PC-3 (cell line): Measurements from ENCODE around the gene CD151. TPM values are rescaled to one million over a fixed set of nuclear protein-coding genes. Genes with fewer than 3 reads are reported as not detected.

Source experiments
- ATAC-seq: fragments of 200-7000 bp; cut with Tn5 transposase; 2 replicates; pipeline ENCODE4 v1.9.1; 2020; ENCODE audit warnings: mild to moderate bottlenecking, moderate library complexity
- BruUV-seq: library from RNA; stranded (reverse); fragments of 400-500 nt; replicated peaks from 2 replicates; lab custom pipeline; 2021; lab: Mats Ljungman, UMichigan
- CTCF ChIA-PET: fragments of 300-600 bp; sonication (Branson Sonifier 250); formaldehyde crosslinking; loops from one replicate; lab custom pipeline; 2022; ENCODE audit warnings: antibody characterized with exemption; lab: Charles Lee
- POLR2A ChIA-PET: fragments of 300-600 bp; sonication (Branson Sonifier 250); formaldehyde crosslinking; loops from one replicate; lab custom pipeline; 2022; ENCODE audit warnings: antibody characterized with exemption; ENCODE audit not compliant: unreplicated experiment; lab: Charles Lee
- DNase-seq: peaks from one replicate; pipeline ENCODE4 v3.0.0-alpha.2; 2015
- H2AFZ ChIP-seq: fragments of 300-600 bp; sonication (generic); 2 replicates; pipeline ENCODE4 v1.6.0; 2016; ENCODE audit warnings: antibody characterized with exemption, low read length
- H3F3A ChIP-seq: fragments of 300-600 bp; sonication (generic); one replicate; pipeline ENCODE4 v1.6.0; 2017; ENCODE audit warnings: antibody characterized with exemption, low read length, control low read depth, mild to moderate bottlenecking; ENCODE audit not compliant: unreplicated experiment
- H3K27ac ChIP-seq: fragments of 300-600 bp; sonication (generic); 2 replicates; pipeline ENCODE4 v1.5.1; 2016; ENCODE audit warnings: mild to moderate bottlenecking, low read length
- H3K27me3 ChIP-seq: fragments of 300-600 bp; sonication (generic); 2 replicates; pipeline ENCODE4 v1.6.1; 2016; ENCODE audit warnings: low read length, mixed read lengths
- H3K36me3 ChIP-seq: fragments of 300-600 bp; sonication (generic); 2 replicates; pipeline ENCODE4 v1.6.1; 2016; ENCODE audit warnings: low read depth, mixed run types, low read length, mixed read lengths
- H3K4me1 ChIP-seq: fragments of 300-600 bp; sonication (generic); 2 replicates; pipeline ENCODE4 v1.5.1; 2016; ENCODE audit warnings: low read length; ENCODE audit not compliant: insufficient read depth
- H3K4me2 ChIP-seq: fragments of 300-600 bp; sonication (generic); 2 replicates; pipeline ENCODE4 v1.6.0; 2016; ENCODE audit warnings: low read length
- H3K4me3 ChIP-seq: fragments of 300-600 bp; sonication (generic); 2 replicates; pipeline ENCODE4 v1.5.1; 2016; ENCODE audit warnings: mild to moderate bottlenecking, low read length, mixed read lengths
- H3K79me2 ChIP-seq: fragments of 300-600 bp; sonication (generic); 2 replicates; pipeline ENCODE4 v1.6.1; 2017; ENCODE audit warnings: low read length, mixed read lengths
- H3K9ac ChIP-seq: fragments of 300-600 bp; sonication (generic); 2 replicates; pipeline ENCODE4 v1.6.0; 2016; ENCODE audit warnings: mild to moderate bottlenecking, low read length
- H3K9me2 ChIP-seq: fragments of 300-600 bp; sonication (generic); replicated peaks from 2 replicates; pipeline ENCODE4 v1.6.1; 2016; ENCODE audit warnings: mixed run types, low read length, mixed read lengths
- H3K9me3 ChIP-seq: fragments of 300-600 bp; sonication (generic); 2 replicates; pipeline ENCODE4 v1.6.1; 2016; ENCODE audit warnings: low read length, mixed read lengths
- H4K20me1 ChIP-seq: fragments of 300-600 bp; sonication (generic); 2 replicates; pipeline ENCODE4 v1.6.1; 2016; ENCODE audit warnings: low read length, mixed read lengths
- CTCF ChIP-seq: fragments of 300-600 bp; sonication (generic); conservative IDR thresholded peaks from 2 replicates; pipeline ENCODE4 v1.5.1; 2017; ENCODE audit warnings: antibody characterized with exemption, low read depth, mild to moderate bottlenecking, low read length
- EZH2 ChIP-seq: fragments of 300-600 bp; sonication (generic); IDR thresholded peaks from one replicate; pipeline ENCODE4 v1.6.1; 2017; ENCODE audit warnings: antibody characterized with exemption, mild to moderate bottlenecking, low read length; ENCODE audit not compliant: unreplicated experiment
- EZH2phosphoT487 ChIP-seq: fragments of 300-600 bp; sonication (generic); IDR thresholded peaks from 2 replicates; pipeline ENCODE4 v1.6.1; 2018; ENCODE audit warnings: mild to moderate bottlenecking, antibody characterized with exemption, low read length, borderline replicate concordance
- intact Hi-C: fragments of 100-400 bp; cut with micrococcal nuclease; formaldehyde crosslinking; loops from 2 replicates; pipeline ENCODE4 v1.9.0; 2023
- total RNA-seq: library from RNA; depleted of rRNA; stranded (reverse); fragments of >200 nt; gene quantifications from 2 replicates; pipeline ENCODE4 v1.2.3, GENCODE V29; 2014

CD151 gene
- total RNA-seq, 1 experiment from 2014 or later: 469 TPM

- POLR2A ChIA-PET: interaction anchor here (0.7 kb wide), 1 partner anchor 195 kb away, joined by 3 read pairs; no protein-coding TSS in a partner anchor
- Histone ChIP-seq H3K27me3 (no peaks in the 10 kb centered on the region), H3K4me2 (peak overlapping the region; percentile 99), H4K20me1 (peaks cover 32% of the 10 kb centered on the region), H2AFZ (peak overlapping the region; percentile 88), H3F3A (no peaks in the 10 kb centered on the region), H3K9ac (peak overlapping the region; percentile 95), H3K9me3 (no peaks in the 10 kb centered on the region), H3K36me3 (peaks cover 31% of the 10 kb centered on the region), H3K4me1 (peaks cover 28% of the 10 kb centered on the region), H3K79me2 (peaks cover 50% of the 10 kb centered on the region), H3K9me2 (no peaks in the 10 kb centered on the region), H3K27ac (peak overlapping the region; percentile 93), H3K4me3 (peak overlapping the region; percentile 93)
- no peak; the same call in 1 of the 2 replicates for ATAC-seq
- intact Hi-C loops: no loop called here
- BruUV-seq: TSS peak; percentile 83
- no peak for DNase-seq
- TF ChIP-seq EZH2: no peak
- no peak for TF ChIP-seq EZH2phosphoT487
- no peak for TF ChIP-seq CTCF
- CTCF ChIA-PET: interaction anchor here (1.1 kb wide), 1 partner anchor 26 kb away, joined by 3 read pairs; no protein-coding TSS in a partner anchor
These were observed 24.1 kb upstream of the CD151 start for GRCh38 chr11:808427-809286.

- Histone ChIP-seq H3K27ac (peak within 1 kb of the TSS; percentile 93), H3K9me2 (no peaks in the 10 kb centered on the region), H2AFZ (peak within 1 kb of the TSS; percentile 88), H3F3A (peaks cover 5% of the 10 kb centered on the region), H3K9me3 (no peaks in the 10 kb centered on the region), H3K4me1 (peaks cover 26% of the 10 kb centered on the region), H3K79me2 (peaks cover 50% of the 10 kb centered on the region), H3K4me3 (peak within 1 kb of the TSS; percentile 93), H3K36me3 (peaks cover 33% of the 10 kb centered on the region), H3K4me2 (peak within 1 kb of the TSS; percentile 99), H3K9ac (peak within 1 kb of the TSS; percentile 95), H3K27me3 (no peaks in the 10 kb centered on the region), H4K20me1 (peaks cover 34% of the 10 kb centered on the region)
- CTCF ChIA-PET: interaction anchor here (1.1 kb wide), 1 partner anchor 25 kb away, joined by 3 read pairs; no protein-coding TSS in a partner anchor
- ATAC-seq (peak; percentile 82), DNase-seq (peak; percentile 99)
- intact Hi-C loops: no loop called here
- no TSS peak for BruUV-seq
- POLR2A ChIA-PET: interaction anchor here (0.5 to 0.7 kb wide), 2 partner anchors 13 to 196 kb away, joined by 3 read pairs; no protein-coding TSS in a partner anchor
- TF ChIP-seq EZH2 (no peak), CTCF (no peak), EZH2phosphoT487 (no peak)
These were observed 23.3 kb upstream of the CD151 start, which contains the start of gene RPLP2 for GRCh38 chr11:809287-810039. Gene RPLP2 (plus strand): TSS chr11:809967. CDS start chr11:810235, 268 bp downstream.
